Stimulated activated CD4-positive, alpha-beta T cell treated with anti-CD3 and anti-CD28 coated beads, Interleukin-12 subunit alpha, Interleukin-12 subunit beta, amount 100 ng/mL, for 24 hours (primary cell): ENCODE results near the gene PIM2.
"Not testable (repeated sequence)": the region's sequence is repeated elsewhere in the genome, so short reads cannot be mapped to it uniquely, and the experiment has no call there.

ENCODE experiments used
- DNase-seq, 2 experiments: peaks; one replicate each; pipeline ENCODE4 v3.0.0-alpha.2; 2020; ENCODE audit warnings: low read depth in 2 of 2

Gene PIM2

GRCh38 chrX:48905090-48905790, 13.6 kb downstream of the PIM2 start:
- DNase-seq, result no peak

- DNase-seq, result no peak
Measured at GRCh38 chrX:48904626-48905025, 14.2 kb downstream of the PIM2 start.

- DNase-seq, result no peak
Measured at GRCh38 chrX:48904180-48904579, 14.6 kb downstream of the PIM2 start.

- no peak for DNase-seq
Measured at GRCh38 chrX:48903290-48903689, 15.5 kb downstream of the PIM2 start.

- DNase-seq, result no peak
Measured at GRCh38 chrX:48902776-48903175, 16.0 kb downstream of the PIM2 start.

- DNase-seq, result no peak
Measured at GRCh38 chrX:48902135-48902534, 16.7 kb downstream of the PIM2 start.

- no peak for DNase-seq
Measured at GRCh38 chrX:48901069-48901468, 17.8 kb downstream of the PIM2 start.

- DNase-seq, result no peak
Measured at GRCh38 chrX:48899078-48899410, 19.8 kb downstream of the PIM2 start.

GRCh38 chrX:48897625-48898306, 21.1 kb downstream of the PIM2 start, which contains the start of the genes PQBP1 and TIMM17B:
PQBP1 (plus strand) TSS chrX:48897930; CDS start chrX:48898510, 580 bp downstream.
TIMM17B (minus strand) TSS chrX:48897768; CDS start chrX:48897749, 19 bp downstream.
- peak; percentile 70 to 78 for DNase-seq

GRCh38 chrX:48897157-48897624, 21.6 kb downstream of the PIM2 start:
- peak; percentile 36 to 55 for DNase-seq

GRCh38 chrX:48896611-48897011, 22.2 kb downstream of the PIM2 start:
- DNase-seq, result no peak

- no peak for DNase-seq
Measured at GRCh38 chrX:48894891-48895290, 23.9 kb downstream of the PIM2 start.

GRCh38 chrX:48893556-48894348, 25.1 kb downstream of the PIM2 start:
- DNase-seq, result no peak

GRCh38 chrX:48892896-48893295, 25.9 kb downstream of the PIM2 start:
- no peak for DNase-seq

GRCh38 chrX:48891402-48892288, 27.2 kb downstream of the PIM2 start:
- DNase-seq, result peak; percentile 52 to 69

- DNase-seq, result no peak
Measured at GRCh38 chrX:48890934-48891401, 27.9 kb downstream of the PIM2 start.

GRCh38 chrX:48890296-48890925, 28.4 kb downstream of the PIM2 start:
- no peak for DNase-seq

- DNase-seq, result not testable (repeated sequence)
Measured at GRCh38 chrX:48886586-48886985, 32.2 kb downstream of the PIM2 start.

- no peak for DNase-seq
Measured at GRCh38 chrX:48883729-48884128, 35.1 kb downstream of the PIM2 start.

- not testable (repeated sequence) for DNase-seq
Measured at GRCh38 chrX:48876944-48877343, 41.9 kb downstream of the PIM2 start.

- DNase-seq, result not testable (repeated sequence)
Measured at GRCh38 chrX:48872017-48872416, 46.8 kb downstream of the PIM2 start.
